Endodermal cell (in vitro differentiated cells): Measurements from ENCODE around the gene FBRS. TPM values are rescaled to one million over a fixed set of nuclear protein-coding genes. Genes with fewer than 3 reads are reported as not detected.

ENCODE experiments used
- DNase-seq: peaks from one replicate; pipeline ENCODE4 v3.0.0-alpha.2; 2017
- H3K27ac ChIP-seq: 2 replicates; pipeline ENCODE4 v1.5.1; 2013; ENCODE audit warnings: mild to moderate bottlenecking, low read depth, low read length, moderate library complexity
- H3K27me3 ChIP-seq: 2 replicates; pipeline ENCODE4 v1.6.1; 2013; ENCODE audit warnings: mild to moderate bottlenecking, low read length, moderate library complexity; ENCODE audit not compliant: insufficient read depth, control insufficient read depth, poor library complexity, severe bottlenecking
- H3K36me3 ChIP-seq: 2 replicates; pipeline ENCODE4 v1.7.0; 2013; ENCODE audit warnings: mild to moderate bottlenecking, low read length, moderate library complexity; ENCODE audit not compliant: control insufficient read depth, insufficient read depth
- H3K4me1 ChIP-seq: one replicate; pipeline ENCODE4 v1.7.0; 2013; ENCODE audit warnings: low read length; ENCODE audit not compliant: control insufficient read depth, insufficient read depth
- H3K4me3 ChIP-seq: 2 replicates; pipeline ENCODE4 v1.5.1; 2013; ENCODE audit warnings: mild to moderate bottlenecking, low read length, moderate library complexity
- H3K9ac ChIP-seq: 2 replicates; pipeline ENCODE4 v1.6.1; 2013; ENCODE audit warnings: mild to moderate bottlenecking, low read length, moderate library complexity; ENCODE audit not compliant: poor library complexity, severe bottlenecking; ENCODE audit errors: extremely low read depth
- H3K9me3 ChIP-seq: 2 replicates; pipeline ENCODE4 v1.6.1; 2013; ENCODE audit warnings: mild to moderate bottlenecking, low read length, moderate library complexity; ENCODE audit not compliant: control insufficient read depth
- H3K27ac Mint-ChIP-seq: 2 replicates; pipeline ENCODE4 v1.8.0; 2020; ENCODE audit warnings: mixed read lengths
- H3K27me3 Mint-ChIP-seq: 2 replicates; pipeline ENCODE4 v1.8.0; 2021; ENCODE audit warnings: mild to moderate bottlenecking, mixed read lengths; ENCODE audit not compliant: insufficient read depth
- H3K36me3 Mint-ChIP-seq: 2 replicates; pipeline ENCODE4 v1.8.0; 2020; ENCODE audit warnings: low read depth, mixed read lengths
- H3K4me1 Mint-ChIP-seq: 2 replicates; pipeline ENCODE4 v1.8.0; 2020; ENCODE audit warnings: mixed read lengths
- H3K4me3 Mint-ChIP-seq: 2 replicates; pipeline ENCODE4 v1.8.0; 2020; ENCODE audit warnings: mild to moderate bottlenecking, moderate library complexity, mixed read lengths
- H3K9me3 Mint-ChIP-seq: 2 replicates; pipeline ENCODE4 v1.8.0; 2020; ENCODE audit warnings: mild to moderate bottlenecking, mixed read lengths
- WGBS, 2 experiments: methylation state at CpG; one replicate each; pipeline versions ENCODE4 v1.1.5 to v1.1.7; 2013; ENCODE audit warnings: missing lambda C conversion rate in 2 of 2, mixed read lengths in 1 of 2; ENCODE audit not compliant: insufficient coverage in 1 of 2, insufficient read length in 1 of 2; 5-methylcytosine and 5-hydroxymethylcytosine counted together
- total RNA-seq, 2 donors: library from RNA; stranded (reverse); fragmentation: NEBNext Ultra II Directional in 1 of 2; extraction: Animal tissue kit (Norgen Biotek cat#: 25700) in 1 of 2; gene quantifications; 2 replicates in 1 of 2; 3 replicates in 1 of 2; pipeline ENCODE4 v1.2.1, GENCODE V29; 2021
- TF ChIP-seq, protein P1 (sequence below): fragments of 200-600 bp; sonication (generic); conservative IDR thresholded peaks from 2 replicates; pipeline ENCODE4 v1.5.0; 2021; ENCODE audit warnings: antibody characterized with exemption, mild to moderate bottlenecking

Gene FBRS
- total RNA-seq, 2 donors from 2014 or later = 50.2 to 53.1 TPM

DNA sequence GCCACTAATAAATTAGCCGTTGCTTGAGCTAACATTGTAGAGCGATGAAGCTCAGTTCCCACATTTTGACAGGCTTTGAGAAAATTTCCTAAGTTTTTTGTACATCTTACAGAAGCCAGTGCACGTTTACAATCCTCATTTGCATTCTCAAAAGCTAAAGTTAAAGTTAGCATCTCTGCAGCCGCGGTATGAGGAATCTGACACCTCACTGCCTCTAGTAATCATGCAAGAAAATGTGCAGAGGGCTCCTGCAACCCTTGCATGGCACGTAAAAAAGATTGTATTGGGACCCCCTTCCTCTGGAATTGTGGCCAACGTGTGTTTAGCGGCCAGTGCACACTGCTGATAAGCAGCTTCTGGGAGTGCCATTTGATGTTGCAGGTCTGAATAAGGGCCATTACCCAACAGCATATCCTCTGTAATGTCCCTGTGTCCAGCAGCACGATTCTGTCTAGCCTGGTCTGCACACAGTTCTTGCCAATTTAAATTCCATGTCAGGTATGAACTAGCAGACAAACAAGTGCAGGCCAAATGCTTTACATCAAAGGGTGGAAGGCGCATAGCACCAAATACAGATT is 35.7 kb upstream of the FBRS start:
- Mint-ChIP-seq H3K4me1 (no peaks in the 10 kb centered on the region), H3K27me3 (peaks cover 44% of the 10 kb centered on the region), H3K9me3 (peaks cover 9% of the 10 kb centered on the region), H3K4me3 (no peak overlapping the region), H3K27ac (no peak overlapping the region), H3K36me3 (no peaks in the 10 kb centered on the region)
- TF ChIP-seq, protein P1, sequence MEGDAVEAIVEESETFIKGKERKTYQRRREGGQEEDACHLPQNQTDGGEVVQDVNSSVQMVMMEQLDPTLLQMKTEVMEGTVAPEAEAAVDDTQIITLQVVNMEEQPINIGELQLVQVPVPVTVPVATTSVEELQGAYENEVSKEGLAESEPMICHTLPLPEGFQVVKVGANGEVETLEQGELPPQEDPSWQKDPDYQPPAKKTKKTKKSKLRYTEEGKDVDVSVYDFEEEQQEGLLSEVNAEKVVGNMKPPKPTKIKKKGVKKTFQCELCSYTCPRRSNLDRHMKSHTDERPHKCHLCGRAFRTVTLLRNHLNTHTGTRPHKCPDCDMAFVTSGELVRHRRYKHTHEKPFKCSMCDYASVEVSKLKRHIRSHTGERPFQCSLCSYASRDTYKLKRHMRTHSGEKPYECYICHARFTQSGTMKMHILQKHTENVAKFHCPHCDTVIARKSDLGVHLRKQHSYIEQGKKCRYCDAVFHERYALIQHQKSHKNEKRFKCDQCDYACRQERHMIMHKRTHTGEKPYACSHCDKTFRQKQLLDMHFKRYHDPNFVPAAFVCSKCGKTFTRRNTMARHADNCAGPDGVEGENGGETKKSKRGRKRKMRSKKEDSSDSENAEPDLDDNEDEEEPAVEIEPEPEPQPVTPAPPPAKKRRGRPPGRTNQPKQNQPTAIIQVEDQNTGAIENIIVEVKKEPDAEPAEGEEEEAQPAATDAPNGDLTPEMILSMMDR = no peak
- no peaks in the 10 kb centered on the region for H3K9me3 ChIP-seq
- H3K4me3 ChIP-seq = no peak overlapping the region
- H3K27me3 ChIP-seq = peaks cover 22% of the 10 kb centered on the region
- no peak overlapping the region for H3K9ac ChIP-seq
- H3K4me1 ChIP-seq = no peaks in the 10 kb centered on the region
- DNase-seq = no peak
- 77 to 84% methylated on average over 9 to 10 of the region's 10 CpGs for WGBS, 2 experiments
- H3K36me3 ChIP-seq = no peaks in the 10 kb centered on the region
- H3K27ac ChIP-seq = no peak overlapping the region

DNA sequence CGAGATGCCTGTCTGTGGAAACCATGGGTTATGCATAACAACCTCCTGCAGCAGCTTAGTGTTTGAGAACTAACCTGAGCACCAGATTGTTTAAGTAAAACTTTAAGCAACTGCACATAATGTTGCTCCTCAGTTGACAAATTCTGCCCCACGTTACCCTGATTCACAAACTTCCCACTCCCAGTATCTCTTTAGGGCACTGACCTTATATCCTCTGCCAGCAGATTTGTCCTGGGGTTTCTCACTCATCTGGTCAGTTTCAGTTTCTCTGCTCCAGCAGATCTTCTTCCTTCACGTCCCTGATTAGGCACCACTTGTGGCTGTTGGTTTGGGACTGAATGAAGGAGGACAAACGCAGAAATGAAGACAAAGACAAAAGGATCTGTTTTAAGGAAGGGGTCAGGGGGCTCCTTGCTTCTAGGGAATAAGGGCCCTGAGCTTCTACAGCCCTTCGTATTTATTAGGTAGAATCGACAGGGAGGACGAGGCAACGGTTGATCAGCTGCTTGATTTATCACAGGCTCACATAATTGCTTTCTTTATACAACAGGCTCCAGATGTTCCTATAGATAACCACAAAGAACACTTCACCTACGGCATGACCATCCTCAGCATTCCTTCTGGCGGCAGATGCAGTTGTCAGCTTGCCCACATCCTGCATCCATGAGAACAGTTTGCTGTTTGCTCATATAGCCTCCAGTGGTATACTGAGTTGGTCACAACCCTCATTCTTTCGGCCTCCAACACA is 34.5 kb upstream of the FBRS start:
- WGBS, 2 experiments = 91 to 92% methylated on average over 9 to 11 of the region's 11 CpGs
- Histone ChIP-seq H3K27ac (no peak overlapping the region), H3K4me1 (no peaks in the 10 kb centered on the region), H3K27me3 (peaks cover 22% of the 10 kb centered on the region), H3K9me3 (no peaks in the 10 kb centered on the region), H3K4me3 (no peak overlapping the region), H3K36me3 (no peaks in the 10 kb centered on the region), H3K9ac (no peak overlapping the region)
- Mint-ChIP-seq H3K9me3 (peaks cover 8% of the 10 kb centered on the region), H3K27me3 (peaks cover 38% of the 10 kb centered on the region), H3K36me3 (no peaks in the 10 kb centered on the region), H3K27ac (no peak overlapping the region), H3K4me3 (no peak overlapping the region), H3K4me1 (no peaks in the 10 kb centered on the region)
- TF ChIP-seq, protein P1 = no peak
- DNase-seq = no peak

DNA sequence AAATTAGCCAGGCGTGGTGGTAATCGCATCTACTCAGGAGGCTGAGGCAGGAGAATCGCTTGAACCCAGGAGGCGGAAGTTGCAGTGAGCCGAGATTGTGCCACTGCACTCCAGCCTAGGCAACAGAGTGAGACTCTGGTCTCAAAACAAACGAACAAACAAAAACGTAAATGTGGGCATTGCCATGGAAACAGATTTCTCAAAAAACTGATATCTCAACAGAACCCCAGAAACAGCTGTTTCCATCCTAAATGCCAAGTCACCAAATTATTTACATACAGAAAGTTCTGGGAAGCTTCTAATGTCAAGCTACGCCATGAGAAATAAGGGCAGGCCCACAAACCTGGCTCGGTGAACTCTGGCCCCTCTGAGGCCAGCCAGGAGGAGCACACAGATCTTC is 32.0 kb upstream of the FBRS start:
- no peaks in the 10 kb centered on the region for H3K36me3 Mint-ChIP-seq
- H3K27ac Mint-ChIP-seq = no peak overlapping the region
- Histone ChIP-seq H3K36me3 (no peaks in the 10 kb centered on the region), H3K4me1 (no peaks in the 10 kb centered on the region), H3K27me3 (peaks cover 13% of the 10 kb centered on the region), H3K9me3 (no peaks in the 10 kb centered on the region), H3K9ac (no peak overlapping the region), H3K27ac (no peak overlapping the region), H3K4me3 (no peak overlapping the region)
- peaks cover 37% of the 10 kb centered on the region for H3K27me3 Mint-ChIP-seq
- TF ChIP-seq, protein P1 = no peak
- H3K4me3 Mint-ChIP-seq = no peak overlapping the region
- WGBS, 2 experiments = 93 to 95% methylated on average over 7 to 9 of the region's 9 CpGs
- DNase-seq = no peak
- no peaks in the 10 kb centered on the region for H3K4me1 Mint-ChIP-seq
- peaks cover 5% of the 10 kb centered on the region for H3K9me3 Mint-ChIP-seq
